ENCODE data around the gene CCDC154.

DNA sequence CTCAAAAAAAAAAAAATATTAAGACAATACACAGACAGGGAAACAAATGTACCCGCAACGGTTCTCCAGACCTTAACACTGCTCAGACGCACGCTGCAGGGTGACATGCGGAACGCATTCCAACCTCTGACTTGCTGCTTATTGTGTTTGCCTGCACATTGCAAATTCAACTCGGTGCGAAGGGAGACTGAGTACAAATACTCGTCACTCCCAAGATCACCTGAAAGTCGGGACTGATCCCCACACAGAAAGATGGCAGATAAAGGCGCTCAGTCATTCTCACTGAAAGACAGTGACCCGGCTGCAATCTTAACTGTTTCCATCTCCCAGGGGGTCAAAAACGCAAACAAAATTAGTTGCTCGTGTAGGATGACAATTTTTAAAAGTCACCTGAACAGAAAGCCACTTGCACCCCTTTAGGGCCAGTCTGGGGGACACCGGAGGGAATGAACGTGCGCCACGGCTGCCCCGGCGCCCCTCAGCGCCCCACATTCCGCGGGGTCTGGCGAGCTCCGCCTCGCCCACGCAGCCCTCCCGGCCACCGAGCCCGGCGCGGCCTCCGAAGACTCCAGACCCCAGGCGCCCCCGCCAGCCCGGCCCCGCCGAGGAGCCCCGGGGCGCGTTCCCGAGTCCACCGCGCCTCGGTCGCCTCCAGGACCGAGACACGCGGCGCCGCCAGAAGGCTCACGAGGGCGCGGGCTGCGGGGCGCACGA lies 29.9 kb upstream of the CCDC154 start:
- TF ChIP-seq CTCF (IDR thresholded peaks at IDR 0.05) (no peak), POLR2A (IDR thresholded peaks at IDR 0.05) (no peak), EP300 (IDR thresholded peaks at IDR 0.05) (no peak), POLR2AphosphoS5 (IDR thresholded peaks at IDR 0.05) (no peak)
